HepG2 (cell line): ENCODE data around the gene RBM43. TPM values are rescaled to one million over a fixed set of nuclear protein-coding genes. Genes with fewer than 3 reads are reported as not detected.

Experiments used
- ATAC-seq: fragments of 200-7000 bp; cut with Tn5 transposase; 3 replicates; pipeline ENCODE4 v1.9.1; 2020; ENCODE audit warnings: mild to moderate bottlenecking, moderate library complexity
- BruUV-seq: library from RNA; stranded (reverse); fragments of 400-500 nt; replicated peaks from 2 replicates; lab custom pipeline; 2021; lab: Mats Ljungman, UMichigan
- CTCF ChIA-PET: fragments of 300-600 bp; formaldehyde crosslinking; extraction: SDS; loops from one replicate; lab custom pipeline; 2021; ENCODE audit warnings: low total read pairs, inconsistent platforms, low intra/inter-chr PET ratio; lab: Yijun Ruan, JAX
- POLR2A ChIA-PET: fragments of 350-600 bp; sonication (Branson Sonifier 250); formaldehyde crosslinking; loops from one replicate; lab custom pipeline; 2020; ENCODE audit warnings: antibody characterized with exemption, inconsistent platforms; lab: Yijun Ruan, JAX
- DNase-seq: peaks from one replicate; pipeline ENCODE4 v3.0.0-alpha.2; 2015; ENCODE audit warnings: low spot score
- FAIRE-seq: peaks from 3 replicates; lab custom pipeline; 2011; peaks lifted over from hg19 to GRCh38; lab: Jason Lieb, UNC
- H2AFZ ChIP-seq: one replicate; pipeline ENCODE4 v1.6.1; 2011; ENCODE audit warnings: low read length, inconsistent platforms
- H3K27ac ChIP-seq: fragments of 300-600 bp; 3 replicates; pipeline ENCODE4 v1.8.0; 2011; ENCODE audit warnings: mixed run types, mild to moderate bottlenecking, mixed read lengths, low read length, inconsistent platforms; ENCODE audit not compliant: insufficient read depth; ENCODE audit errors: extremely low read length
- H3K27me3 ChIP-seq, 2 experiments: fragments of 200-600 bp in 1 of 2; 2 replicates in 1 of 2; 3 replicates in 1 of 2; pipeline versions ENCODE4 v1.6.0 to v1.8.0; 2011; ENCODE audit warnings: low read length in 2 of 2, mild to moderate bottlenecking in 2 of 2, moderate library complexity in 2 of 2, inconsistent platforms in 1 of 2; ENCODE audit not compliant: insufficient read depth in 2 of 2, control insufficient read depth in 1 of 2
- H3K36me3 ChIP-seq, 2 experiments: fragments of 200-600 bp in 1 of 2; replicated peaks in 1 of 2; 2 replicates in 1 of 2; 3 replicates in 1 of 2; pipeline versions ENCODE4 v1.5.1 to v1.8.0; 2011; ENCODE audit warnings: low read length in 2 of 2, inconsistent platforms in 1 of 2; ENCODE audit not compliant: insufficient read depth in 2 of 2, control insufficient read depth in 1 of 2
- H3K4me1 ChIP-seq: 2 replicates; pipeline ENCODE4 v1.5.1; 2012; ENCODE audit warnings: low read length, inconsistent platforms; ENCODE audit not compliant: insufficient read depth
- H3K4me2 ChIP-seq: 2 replicates; pipeline ENCODE4 v1.6.0; 2011; ENCODE audit warnings: low read depth, low read length, inconsistent platforms
- H3K4me3 ChIP-seq, 3 experiments: fragments of 200-600 bp in 1 of 3; sonication (generic), shearing (Covaris generic) in 1 of 3; replicated peaks in 1 of 3; 2 replicates each; pipeline ENCODE4 v1.5.1; 2011 to 2016; ENCODE audit warnings: low read length in 3 of 3, inconsistent platforms in 2 of 3, low read depth in 2 of 3, mild to moderate bottlenecking in 2 of 3, control low read depth in 1 of 3, mixed read lengths in 1 of 3; ENCODE audit not compliant: insufficient read depth in 1 of 3
- H3K79me2 ChIP-seq: one replicate; pipeline ENCODE4 v1.6.1; 2011; ENCODE audit warnings: low read length, inconsistent platforms; ENCODE audit not compliant: insufficient read depth
- H3K9ac ChIP-seq: 2 replicates; pipeline ENCODE4 v1.6.0; 2011; ENCODE audit warnings: mild to moderate bottlenecking, low read depth, low read length, inconsistent platforms; ENCODE audit not compliant: insufficient read depth
- H3K9me3 ChIP-seq: 2 replicates; pipeline ENCODE4 v1.5.1; 2012; ENCODE audit warnings: mild to moderate bottlenecking, low read length
- H4K20me1 ChIP-seq: 2 replicates; pipeline ENCODE4 v1.6.0; 2011; ENCODE audit warnings: inconsistent platforms, mild to moderate bottlenecking, low read length, moderate library complexity; ENCODE audit not compliant: insufficient read depth
- PHF20 ChIP-seq: sonication (generic); formaldehyde crosslinking; IDR thresholded peaks from 2 replicates; pipeline ENCODE4 v1.5.0; 2020; ENCODE audit warnings: mild to moderate bottlenecking, missing genetic modification reagents
- SATB2 ChIP-seq: sonication (generic); formaldehyde crosslinking; IDR thresholded peaks from 2 replicates; pipeline ENCODE4 v1.5.0; 2020; ENCODE audit warnings: missing genetic modification reagents
- SP4 ChIP-seq: sonication (generic); formaldehyde crosslinking; IDR thresholded peaks from 2 replicates; pipeline ENCODE4 v1.8.1; 2023; ENCODE audit warnings: mild to moderate bottlenecking, missing genetic modification reagents
- THAP9 ChIP-seq: sonication (generic); formaldehyde crosslinking; IDR thresholded peaks from 2 replicates; pipeline ENCODE4; 2020; ENCODE audit warnings: missing genetic modification reagents, mild to moderate bottlenecking, borderline replicate concordance
- ZBTB25 ChIP-seq: IDR thresholded peaks from 2 replicates; pipeline ENCODE4 v1.6.1; 2018; ENCODE audit warnings: missing genetic modification reagents
- ZNF256 ChIP-seq: sonication (generic); formaldehyde crosslinking; conservative IDR thresholded peaks from 2 replicates; pipeline ENCODE4 v1.4.0; 2020; ENCODE audit warnings: missing genetic modification reagents
- ZNF761 ChIP-seq: sonication (generic); formaldehyde crosslinking; conservative IDR thresholded peaks from 2 replicates; pipeline ENCODE4 v1.4.0; 2020; ENCODE audit warnings: mild to moderate bottlenecking, missing genetic modification reagents
- ZNF790 ChIP-seq: sonication (generic); formaldehyde crosslinking; IDR thresholded peaks from 2 replicates; pipeline ENCODE4 v1.8.0; 2022; ENCODE audit warnings: missing genetic modification reagents, mild to moderate bottlenecking, borderline replicate concordance
- WGBS: methylation state at CpG from one replicate; pipeline ENCODE4 v1.1.6; 2017; ENCODE audit warnings: low lambda C conversion rate; 5-methylcytosine and 5-hydroxymethylcytosine counted together
- in situ Hi-C: cut with HindIII; loops from 2 replicates; pipeline ENCODE4 v1.10.0; 2017; ENCODE audit warnings: low pct_unique_long_range_greater_than_20kb; ENCODE audit not compliant: extremely low pct_ligation_motif_present
- intact Hi-C: fragments of 100-400 bp; cut with micrococcal nuclease; formaldehyde crosslinking; loops from one replicate; pipeline ENCODE4 v1.10.0; 2022; ENCODE audit not compliant: unreplicated experiment
- polyA plus RNA-seq, 8 experiments: library from polyadenylated mRNA; depleted of rRNA in 3 of 8; stranded (reverse) in 7 of 8; unstranded in 1 of 8; fragments of >200 nt; fragmentation: Illumina TruSeq in 4 of 8; extraction: Trizol in 4 of 8; gene quantifications; 2 replicates each; pipeline versions ENCODE4 v1.2.1 to v1.2.3, GENCODE V29; 2011 to 2016; ENCODE audit warnings: low read depth in 4 of 8, missing spikeins in 1 of 8, mixed read lengths in 1 of 8; ENCODE audit not compliant: insufficient read depth in 1 of 8
- total RNA-seq, 5 experiments: library from RNA; depleted of rRNA; stranded (reverse); fragments of >200 nt; fragmentation: Illumina TruSeq; extraction: Trizol; gene quantifications; 2 replicates each; pipeline ENCODE4 v1.2.3, GENCODE V29; 2016; ENCODE audit warnings: low read depth in 1 of 5
- TF ChIP-seq, protein P1 (sequence below), 2 experiments: sonication (generic) in 1 of 2; formaldehyde crosslinking in 1 of 2; IDR thresholded peaks; 2 replicates each; pipeline versions ENCODE4 v1.4.0 to v1.6.1; 2016 to 2020; ENCODE audit warnings: borderline replicate concordance in 1 of 2, low read depth in 1 of 2, mild to moderate bottlenecking in 1 of 2, missing genetic modification reagents in 1 of 2

The RBM43 gene
- total and polyA plus RNA-seq, 2 of the 13 experiments (the other 11 are each of a cell fraction or from before 2014, with no cell fraction given) = 0.31 to 0.70 TPM

GRCh38 chr2:151299920-151300539 is 38.4 kb upstream of the RBM43 start:
- WGBS = 34% methylated on average over 6 of the region's 6 CpGs
- Histone ChIP-seq H3K36me3 (no peaks in the 10 kb centered on the region), H2AFZ (no peak overlapping the region), H3K4me2 (no peak overlapping the region), H3K9ac (no peak overlapping the region), H3K27ac (no peak overlapping the region), H3K79me2 (no peaks in the 10 kb centered on the region), H3K27me3 (no peaks in the 10 kb centered on the region), H3K4me3 (no peak overlapping the region), H3K4me1 (no peaks in the 10 kb centered on the region), H3K9me3 (no peaks in the 10 kb centered on the region), H4K20me1 (no peaks in the 10 kb centered on the region)
- ATAC-seq (peak; percentile 54), DNase-seq (no peak), FAIRE-seq (no peak)
- in situ Hi-C loops = no loop called here
- ChIA-PET CTCF (no interaction called here), POLR2A (no interaction called here)
- BruUV-seq = no TSS peak
- TF ChIP-seq, protein P1, sequence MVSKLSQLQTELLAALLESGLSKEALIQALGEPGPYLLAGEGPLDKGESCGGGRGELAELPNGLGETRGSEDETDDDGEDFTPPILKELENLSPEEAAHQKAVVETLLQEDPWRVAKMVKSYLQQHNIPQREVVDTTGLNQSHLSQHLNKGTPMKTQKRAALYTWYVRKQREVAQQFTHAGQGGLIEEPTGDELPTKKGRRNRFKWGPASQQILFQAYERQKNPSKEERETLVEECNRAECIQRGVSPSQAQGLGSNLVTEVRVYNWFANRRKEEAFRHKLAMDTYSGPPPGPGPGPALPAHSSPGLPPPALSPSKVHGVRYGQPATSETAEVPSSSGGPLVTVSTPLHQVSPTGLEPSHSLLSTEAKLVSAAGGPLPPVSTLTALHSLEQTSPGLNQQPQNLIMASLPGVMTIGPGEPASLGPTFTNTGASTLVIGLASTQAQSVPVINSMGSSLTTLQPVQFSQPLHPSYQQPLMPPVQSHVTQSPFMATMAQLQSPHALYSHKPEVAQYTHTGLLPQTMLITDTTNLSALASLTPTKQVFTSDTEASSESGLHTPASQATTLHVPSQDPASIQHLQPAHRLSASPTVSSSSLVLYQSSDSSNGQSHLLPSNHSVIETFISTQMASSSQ (IDR thresholded peaks at IDR 0.05; ENCODE audit: low read depth) = no peak
- TF ChIP-seq, protein P1 (CRISPR knock-in tag; IDR thresholded peaks at IDR 0.05; ENCODE audit: borderline replicate concordance) = no peak
- no peak for TF ChIP-seq ZBTB25 (CRISPR knock-in tag)
- no peak for TF ChIP-seq ZNF256
- no peak for TF ChIP-seq SATB2 (CRISPR knock-in tag)
- no peak for TF ChIP-seq ZNF790
- TF ChIP-seq SP4 (CRISPR knock-in tag) = no peak
- TF ChIP-seq PHF20 (CRISPR knock-in tag) = no peak
- no peak for TF ChIP-seq THAP9 (CRISPR knock-in tag)
- TF ChIP-seq ZNF761 (CRISPR knock-in tag) = no peak
- intact Hi-C loops = no loop called here
